SK-N-SH (cell line): ENCODE data around the gene FBN1. TPM values are rescaled to one million over a fixed set of nuclear protein-coding genes. Genes with fewer than 3 reads are reported as not detected.

ENCODE experiments used
- CTCF ChIA-PET: fragments of 300-600, 350-600 bp; formaldehyde crosslinking; extraction: SDS; loops from one replicate; lab custom pipeline; 2021; lab: Yijun Ruan, JAX
- POLR2A ChIA-PET: fragments of 350-600 bp; sonication (Branson Sonifier 250); formaldehyde crosslinking; extraction: SDS; loops from one replicate; lab custom pipeline; 2020; ENCODE audit warnings: antibody characterized with exemption, inconsistent platforms; lab: Yijun Ruan, JAX
- DNase-seq: peaks from one replicate; pipeline ENCODE4 v3.0.0; 2012
- H2AFZ ChIP-seq: fragments of 200-600 bp; sonication (generic); 2 replicates; pipeline ENCODE4 v1.8.1; 2016; ENCODE audit warnings: antibody characterized with exemption, mild to moderate bottlenecking, low read depth
- H3F3A ChIP-seq: fragments of 200-600 bp; sonication (generic); replicated peaks from 2 replicates; pipeline ENCODE3; 2016; ENCODE audit warnings: antibody characterized with exemption, mild to moderate bottlenecking; ENCODE audit not compliant: insufficient read depth
- H3K27ac ChIP-seq, 2 experiments: fragments of 200-500 bp in 1 of 2; fragments of 200-600 bp in 1 of 2; sonication (Bioruptor generic) in 1 of 2; sonication (generic), shearing (Covaris generic) in 1 of 2; 2 replicates each; pipeline versions ENCODE4 v1.5.1 to v1.6.1; 2014 to 2016; ENCODE audit warnings: low read depth in 2 of 2, inconsistent platforms in 1 of 2, low read length in 1 of 2, mild to moderate bottlenecking in 1 of 2, mixed read lengths in 1 of 2
- H3K27me3 ChIP-seq: fragments of 200-600 bp; sonication (generic), shearing (Covaris generic); 2 replicates; pipeline ENCODE4 v1.6.1; 2016; ENCODE audit warnings: mixed run types; ENCODE audit not compliant: insufficient read depth
- H3K36me3 ChIP-seq, 2 experiments: fragments of 200-500 bp in 1 of 2; fragments of 200-600 bp in 1 of 2; sonication (Bioruptor generic) in 1 of 2; sonication (generic) in 1 of 2; replicated peaks in 1 of 2; 2 replicates each; pipeline versions ENCODE3 to v1.5.1; 2014 to 2016; ENCODE audit warnings: low read length in 1 of 2, mild to moderate bottlenecking in 1 of 2; ENCODE audit not compliant: insufficient read depth in 2 of 2, control insufficient read depth in 1 of 2
- H3K4me1 ChIP-seq, 2 experiments: fragments of 200-500 bp in 1 of 2; fragments of 200-600 bp in 1 of 2; sonication (Bioruptor generic) in 1 of 2; sonication (generic), shearing (Covaris generic) in 1 of 2; 2 replicates each; pipeline versions ENCODE4 v1.5.1 to v1.6.1; 2014 to 2016; ENCODE audit warnings: low read depth in 1 of 2, low read length in 1 of 2, mixed run types in 1 of 2; ENCODE audit not compliant: insufficient read depth in 2 of 2, control insufficient read depth in 1 of 2
- H3K4me2 ChIP-seq: fragments of 200-600 bp; sonication (generic), shearing (Covaris generic); 2 replicates; pipeline ENCODE4 v1.6.1; 2017; ENCODE audit warnings: mixed run types
- H3K4me3 ChIP-seq, 2 experiments: fragments of 200-500 bp in 1 of 2; fragments of 200-600 bp in 1 of 2; sonication (Bioruptor generic) in 1 of 2; sonication (generic), shearing (Covaris generic) in 1 of 2; 2 replicates each; pipeline versions ENCODE4 v1.5.1 to v1.8.1; 2014 to 2016; ENCODE audit warnings: low read depth in 2 of 2, inconsistent platforms in 1 of 2, low read length in 1 of 2, mild to moderate bottlenecking in 1 of 2, mixed read lengths in 1 of 2, moderate library complexity in 1 of 2
- H3K79me2 ChIP-seq: fragments of 200-600 bp; sonication (generic); 2 replicates; pipeline ENCODE4 v1.8.1; 2017; ENCODE audit warnings: mild to moderate bottlenecking; ENCODE audit not compliant: insufficient read depth
- H3K9ac ChIP-seq: fragments of 200-600 bp; sonication (generic); 2 replicates; pipeline ENCODE4 v1.6.1; 2017; ENCODE audit warnings: mixed run types
- H3K9me2 ChIP-seq: fragments of 200-600 bp; sonication (generic); 2 replicates; pipeline ENCODE4 v1.6.1; 2017; ENCODE audit warnings: mixed run types
- H3K9me3 ChIP-seq: fragments of 200-600 bp; sonication (generic); 2 replicates; pipeline ENCODE4 v1.6.1; 2017; ENCODE audit warnings: mixed run types, mild to moderate bottlenecking, moderate library complexity
- H4K20me1 ChIP-seq: fragments of 200-600 bp; sonication (generic); 2 replicates; pipeline ENCODE4 v1.6.1; 2017; ENCODE audit warnings: mild to moderate bottlenecking, mixed run types; ENCODE audit not compliant: insufficient read depth
- ELF1 ChIP-seq: IDR thresholded peaks from 2 replicates; pipeline ENCODE4 v1.4.0; 2012
- EP300 ChIP-seq, 2 experiments: IDR thresholded peaks; 2 replicates each; pipeline versions ENCODE4 v1.4.0 to v1.6.1; 2012; ENCODE audit warnings: borderline replicate concordance in 1 of 2, low read depth in 1 of 2, low read length in 1 of 2
- EZH2phosphoT487 ChIP-seq: fragments of 200-600 bp; sonication (generic); IDR thresholded peaks from 2 replicates; pipeline ENCODE4 v1.6.1; 2017; ENCODE audit warnings: low read depth, mixed run types, mild to moderate bottlenecking, antibody characterized with exemption, moderate library complexity, borderline replicate concordance
- FOSL2 ChIP-seq: IDR thresholded peaks from 2 replicates; pipeline ENCODE4 v1.4.0; 2012; ENCODE audit warnings: low read depth, mild to moderate bottlenecking, moderate library complexity, borderline replicate concordance
- FOXJ3 ChIP-seq: sonication (generic); formaldehyde crosslinking; IDR thresholded peaks from 2 replicates; pipeline ENCODE4 v1.5.1; 2020; ENCODE audit warnings: mild to moderate bottlenecking, missing genetic modification reagents
- MEF2A ChIP-seq: IDR thresholded peaks from 2 replicates; pipeline ENCODE4 v1.4.0; 2012; ENCODE audit warnings: low read depth, borderline replicate concordance
- MXI1 ChIP-seq: IDR thresholded peaks from 2 replicates; pipeline ENCODE4 v1.6.1; 2012; ENCODE audit warnings: mild to moderate bottlenecking, low read depth, low read length, improper control_type of control experiment
- NFIC ChIP-seq: IDR thresholded peaks from 2 replicates; pipeline ENCODE4 v1.4.0; 2012; ENCODE audit warnings: borderline replicate concordance
- RAD21 ChIP-seq: IDR thresholded peaks from 2 replicates; pipeline ENCODE4 v1.6.1; 2012; ENCODE audit warnings: mild to moderate bottlenecking, low read length
- RCOR1 ChIP-seq: fragments of 150-350 bp; IDR thresholded peaks from 2 replicates; pipeline ENCODE4 v1.6.1; 2017; ENCODE audit warnings: antibody characterized with exemption, low read length
- REST ChIP-seq: IDR thresholded peaks from 2 replicates; pipeline ENCODE4 v1.6.1; 2012; ENCODE audit warnings: mild to moderate bottlenecking, low read depth, low read length, moderate library complexity
- RFX5 ChIP-seq: IDR thresholded peaks from 2 replicates; pipeline ENCODE4 v1.6.1; 2012; ENCODE audit warnings: mild to moderate bottlenecking, improper control_type of control experiment, low read length
- SIN3A ChIP-seq: IDR thresholded peaks from 2 replicates; pipeline ENCODE4 v1.6.1; 2012; ENCODE audit warnings: low read depth, mild to moderate bottlenecking, low read length, moderate library complexity, borderline replicate concordance
- SMC3 ChIP-seq: IDR thresholded peaks from 2 replicates; pipeline ENCODE4 v1.6.1; 2012; ENCODE audit warnings: low read depth, low read length, improper control_type of control experiment
- TCF12 ChIP-seq: IDR thresholded peaks from 2 replicates; pipeline ENCODE4 v1.4.0; 2012
- WGBS: methylation state at CpG from one replicate; pipeline ENCODE4 v1.1.6; 2017; ENCODE audit warnings: low lambda C conversion rate; 5-methylcytosine and 5-hydroxymethylcytosine counted together
- polyA plus RNA-seq, 3 experiments: library from polyadenylated mRNA; depleted of rRNA; stranded (reverse); fragments of >200 nt; gene quantifications; 2 replicates each; pipeline ENCODE4 v1.2.3, GENCODE V29; 2012
- TF ChIP-seq, protein P1 (sequence below): IDR thresholded peaks from 2 replicates; pipeline ENCODE4 v1.4.0; 2012; ENCODE audit warnings: low read depth
- TF ChIP-seq, protein P2 (sequence below): fragments of 150-350 bp; IDR thresholded peaks from 2 replicates; pipeline ENCODE4 v1.6.1; 2017; ENCODE audit warnings: antibody characterized with exemption, low read length, low read depth, borderline replicate concordance
- TF ChIP-seq, protein P3 (sequence below): fragments of 150-350 bp; IDR thresholded peaks from 2 replicates; pipeline ENCODE4 v1.6.1; 2016; ENCODE audit warnings: mild to moderate bottlenecking, low read depth, low read length
- TF ChIP-seq, protein P4 (sequence below): IDR thresholded peaks from 2 replicates; pipeline ENCODE4 v1.4.0; 2012; ENCODE audit warnings: low read depth, borderline replicate concordance
- TF ChIP-seq, protein P5 (sequence below): fragments of 200-600 bp; sonication (generic); IDR thresholded peaks from 2 replicates; pipeline ENCODE4 v1.6.1; 2017; ENCODE audit warnings: antibody characterized with exemption, mild to moderate bottlenecking, moderate library complexity

The FBN1 gene
- 248 and 298 TPM in 2 replicates for polyA plus RNA-seq (2012; rRNA removed)
- 185 and 239 TPM in 2 replicates for polyA plus RNA-seq (2012; cell fraction: cytosol; rRNA removed)
- polyA plus RNA-seq (2012; cell fraction: nucleus; rRNA removed) = 255 and 545 TPM in 2 replicates

DNA sequence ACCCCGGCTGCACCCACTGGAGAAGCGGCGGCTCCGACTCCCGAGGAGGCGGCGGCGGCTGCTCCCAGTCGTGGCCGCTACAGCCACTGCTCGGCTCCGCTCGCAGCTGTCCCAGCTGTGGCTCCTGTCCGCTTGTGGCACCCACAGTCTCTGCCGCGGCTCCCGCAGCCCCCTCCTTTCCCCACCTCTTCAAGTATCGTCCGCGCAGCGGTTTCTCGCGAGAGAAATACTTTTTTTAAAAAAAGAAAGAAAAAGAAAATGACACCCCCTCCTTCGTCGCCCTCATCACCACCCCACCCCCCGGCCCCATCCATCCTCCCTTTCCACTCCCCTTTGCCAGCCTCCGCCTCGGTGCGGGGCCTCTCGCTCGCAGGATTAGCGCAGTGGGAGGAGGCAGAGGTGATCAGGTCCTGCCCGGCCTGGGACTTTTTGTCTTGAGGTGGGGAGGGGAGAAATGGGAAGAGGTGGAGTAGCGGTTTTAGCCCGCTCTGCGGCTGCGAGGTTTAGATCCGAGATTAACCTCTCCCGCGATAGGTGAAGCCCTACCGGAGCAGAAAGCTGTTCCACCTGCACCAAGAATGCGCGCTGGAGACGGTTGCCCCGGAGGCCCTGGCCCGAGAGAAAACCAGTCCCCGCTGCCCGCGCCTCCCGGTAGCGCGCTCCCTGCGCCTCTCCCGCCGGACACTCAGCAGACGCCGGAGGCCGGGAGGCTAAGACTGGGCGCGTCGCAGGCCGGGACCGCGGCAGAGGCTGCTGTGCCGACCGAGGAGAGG, at the start of gene FBN1:
Gene FBN1, minus strand, starts transcription at position 152 of the 773 bp plus-strand sequence. CDS start 940 bp downstream, outside the sequence.
- 1% methylated on average over 33 of the region's 66 CpGs for WGBS
- POLR2A ChIA-PET = interaction anchor here (0.5 to 1.8 kb wide), 5 partner anchors 109 to 319 kb away, joined by 3 to 8 read pairs (median 3); partner anchors contain the start of gene CEP152
- CTCF ChIA-PET = interaction anchor here (0.9 to 2.7 kb wide), 7 partner anchors 139 to 311 kb away, joined by 3 to 12 read pairs (median 4); no protein-coding TSS in a partner anchor
- TF ChIP-seq REST (peak; percentile 58; the same call in 1 of the 2 replicates), MXI1 (no peak), EP300 (IDR thresholded peaks at IDR 0.05; ENCODE audit: borderline replicate concordance in 1 of 2, low read depth in 1 of 2, low read length in 1 of 2) (no peak), SMC3 (no peak), FOXJ3 (CRISPR knock-in tag) (peak; percentile 44; the same call in 1 of the 2 replicates), TCF12 (peak; percentile 40), EZH2phosphoT487 (no peak), MEF2A (no peak), SIN3A (peak; percentile 82; the same call in 1 of the 2 replicates), NFIC (peak; percentile 4; the same call in 1 of the 2 replicates), RCOR1 (0 out of 2 replicates have a peak, but pooled peaks have one; percentile 23), FOSL2 (no peak), RAD21 (no peak), ELF1 (0 out of 2 replicates have a peak, but pooled peaks have one; percentile 19), RFX5 (no peak)
- TF ChIP-seq, protein P1, sequence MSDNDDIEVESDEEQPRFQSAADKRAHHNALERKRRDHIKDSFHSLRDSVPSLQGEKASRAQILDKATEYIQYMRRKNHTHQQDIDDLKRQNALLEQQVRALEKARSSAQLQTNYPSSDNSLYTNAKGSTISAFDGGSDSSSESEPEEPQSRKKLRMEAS = peak; percentile 43
- TF ChIP-seq, protein P2, sequence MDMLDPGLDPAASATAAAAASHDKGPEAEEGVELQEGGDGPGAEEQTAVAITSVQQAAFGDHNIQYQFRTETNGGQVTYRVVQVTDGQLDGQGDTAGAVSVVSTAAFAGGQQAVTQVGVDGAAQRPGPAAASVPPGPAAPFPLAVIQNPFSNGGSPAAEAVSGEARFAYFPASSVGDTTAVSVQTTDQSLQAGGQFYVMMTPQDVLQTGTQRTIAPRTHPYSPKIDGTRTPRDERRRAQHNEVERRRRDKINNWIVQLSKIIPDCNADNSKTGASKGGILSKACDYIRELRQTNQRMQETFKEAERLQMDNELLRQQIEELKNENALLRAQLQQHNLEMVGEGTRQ = no peak
- TF ChIP-seq, protein P3, sequence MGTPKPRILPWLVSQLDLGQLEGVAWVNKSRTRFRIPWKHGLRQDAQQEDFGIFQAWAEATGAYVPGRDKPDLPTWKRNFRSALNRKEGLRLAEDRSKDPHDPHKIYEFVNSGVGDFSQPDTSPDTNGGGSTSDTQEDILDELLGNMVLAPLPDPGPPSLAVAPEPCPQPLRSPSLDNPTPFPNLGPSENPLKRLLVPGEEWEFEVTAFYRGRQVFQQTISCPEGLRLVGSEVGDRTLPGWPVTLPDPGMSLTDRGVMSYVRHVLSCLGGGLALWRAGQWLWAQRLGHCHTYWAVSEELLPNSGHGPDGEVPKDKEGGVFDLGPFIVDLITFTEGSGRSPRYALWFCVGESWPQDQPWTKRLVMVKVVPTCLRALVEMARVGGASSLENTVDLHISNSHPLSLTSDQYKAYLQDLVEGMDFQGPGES = no peak
- TF ChIP-seq, protein P4, sequence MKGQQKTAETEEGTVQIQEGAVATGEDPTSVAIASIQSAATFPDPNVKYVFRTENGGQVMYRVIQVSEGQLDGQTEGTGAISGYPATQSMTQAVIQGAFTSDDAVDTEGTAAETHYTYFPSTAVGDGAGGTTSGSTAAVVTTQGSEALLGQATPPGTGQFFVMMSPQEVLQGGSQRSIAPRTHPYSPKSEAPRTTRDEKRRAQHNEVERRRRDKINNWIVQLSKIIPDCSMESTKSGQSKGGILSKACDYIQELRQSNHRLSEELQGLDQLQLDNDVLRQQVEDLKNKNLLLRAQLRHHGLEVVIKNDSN = no peak
- TF ChIP-seq, protein P5, sequence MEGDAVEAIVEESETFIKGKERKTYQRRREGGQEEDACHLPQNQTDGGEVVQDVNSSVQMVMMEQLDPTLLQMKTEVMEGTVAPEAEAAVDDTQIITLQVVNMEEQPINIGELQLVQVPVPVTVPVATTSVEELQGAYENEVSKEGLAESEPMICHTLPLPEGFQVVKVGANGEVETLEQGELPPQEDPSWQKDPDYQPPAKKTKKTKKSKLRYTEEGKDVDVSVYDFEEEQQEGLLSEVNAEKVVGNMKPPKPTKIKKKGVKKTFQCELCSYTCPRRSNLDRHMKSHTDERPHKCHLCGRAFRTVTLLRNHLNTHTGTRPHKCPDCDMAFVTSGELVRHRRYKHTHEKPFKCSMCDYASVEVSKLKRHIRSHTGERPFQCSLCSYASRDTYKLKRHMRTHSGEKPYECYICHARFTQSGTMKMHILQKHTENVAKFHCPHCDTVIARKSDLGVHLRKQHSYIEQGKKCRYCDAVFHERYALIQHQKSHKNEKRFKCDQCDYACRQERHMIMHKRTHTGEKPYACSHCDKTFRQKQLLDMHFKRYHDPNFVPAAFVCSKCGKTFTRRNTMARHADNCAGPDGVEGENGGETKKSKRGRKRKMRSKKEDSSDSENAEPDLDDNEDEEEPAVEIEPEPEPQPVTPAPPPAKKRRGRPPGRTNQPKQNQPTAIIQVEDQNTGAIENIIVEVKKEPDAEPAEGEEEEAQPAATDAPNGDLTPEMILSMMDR = no peak

More for the DNA sequence above, at the start of gene FBN1:
- Histone ChIP-seq H3K79me2 (peaks cover 65% of the 10 kb centered on the region), H3K36me3 (peaks cover 6 to 31% of the 10 kb centered on the region in 2 experiments), H3K27ac (peak within 1 kb of the TSS; percentile 89 to 91), H4K20me1 (peaks cover 37% of the 10 kb centered on the region), H3K27me3 (no peaks in the 10 kb centered on the region), H2AFZ (peak within 1 kb of the TSS; percentile 66), H3K9ac (peak within 1 kb of the TSS; percentile 94), H3K4me3 (peak within 1 kb of the TSS; percentile 75 to 96), H3K9me3 (no peaks in the 10 kb centered on the region), H3F3A (peaks cover 13% of the 10 kb centered on the region), H3K4me2 (peak within 1 kb of the TSS; percentile 82), H3K4me1 (peaks cover 12 to 20% of the 10 kb centered on the region in 2 experiments; a peak in 3 of 4 replicates), H3K9me2 (no peaks in the 10 kb centered on the region)
- peak; percentile 92 for DNase-seq
